GM18907 (cell line): Measurements from ENCODE around the gene SLC1A4.
"Not testable (repeated sequence)": the region's sequence is repeated elsewhere in the genome, so short reads cannot be mapped to it uniquely, and the experiment has no call there.

Experiments
- ATAC-seq: cut with Tn5 transposase; IDR thresholded peaks from one replicate; pipeline ENCODE4 v1.9.1; 2021; ENCODE audit warnings: mild to moderate bottlenecking, moderate library complexity; ENCODE audit not compliant: unreplicated experiment

SLC1A4 gene

DNA sequence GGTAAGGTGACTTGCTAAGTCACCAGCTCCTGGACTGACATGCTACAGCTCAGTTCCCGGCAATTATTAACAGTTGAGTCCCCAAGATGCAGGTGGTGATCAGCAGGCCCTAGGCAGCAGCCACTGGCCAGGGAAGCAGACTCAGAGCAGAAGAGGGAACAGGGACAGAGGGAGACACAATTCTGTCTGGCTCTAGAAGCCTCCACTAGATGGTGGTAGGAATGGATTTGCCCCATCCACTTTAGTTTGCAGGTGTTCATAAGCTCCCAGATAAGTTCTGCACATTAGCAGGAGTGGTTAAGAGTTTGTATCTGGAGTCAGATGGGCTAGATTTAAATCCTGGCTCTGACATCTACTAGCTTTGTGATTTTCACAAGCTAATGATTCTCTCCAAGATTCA is 25.5 kb upstream of the SLC1A4 start:
- ATAC-seq: no peak

GRCh38 chr2:64966017-64966416 is 23.2 kb upstream of the SLC1A4 start:
- ATAC-seq: no peak

GRCh38 chr2:64966839-64967238 is 22.4 kb upstream of the SLC1A4 start:
- ATAC-seq: no peak

- ATAC-seq: no peak
Measured at GRCh38 chr2:64967601-64968000, 21.6 kb upstream of the SLC1A4 start.

DNA sequence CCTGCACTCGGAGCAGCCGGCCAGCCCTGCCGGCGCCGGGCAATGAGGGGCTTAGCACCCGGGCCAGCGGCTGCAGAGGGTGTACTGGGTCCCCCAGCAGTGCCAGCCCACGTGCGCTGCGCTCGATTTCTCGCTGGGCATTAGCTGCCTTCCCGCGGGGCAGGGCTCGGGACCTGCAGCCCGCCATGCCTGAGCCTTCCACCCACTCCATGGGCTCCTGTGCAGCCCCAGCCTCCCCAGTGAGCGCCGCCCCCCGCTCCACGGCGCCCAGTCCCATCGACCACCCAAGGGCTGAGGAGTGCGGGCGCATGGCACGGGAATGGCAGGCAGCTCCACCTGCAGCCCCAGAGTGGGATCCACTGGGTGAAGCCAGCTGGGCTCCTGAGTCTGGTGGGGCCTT is 20.1 kb upstream of the SLC1A4 start:
- not testable (repeated sequence) for ATAC-seq

- no peak for ATAC-seq
Measured at GRCh38 chr2:64970495-64970894, 18.7 kb upstream of the SLC1A4 start.

DNA sequence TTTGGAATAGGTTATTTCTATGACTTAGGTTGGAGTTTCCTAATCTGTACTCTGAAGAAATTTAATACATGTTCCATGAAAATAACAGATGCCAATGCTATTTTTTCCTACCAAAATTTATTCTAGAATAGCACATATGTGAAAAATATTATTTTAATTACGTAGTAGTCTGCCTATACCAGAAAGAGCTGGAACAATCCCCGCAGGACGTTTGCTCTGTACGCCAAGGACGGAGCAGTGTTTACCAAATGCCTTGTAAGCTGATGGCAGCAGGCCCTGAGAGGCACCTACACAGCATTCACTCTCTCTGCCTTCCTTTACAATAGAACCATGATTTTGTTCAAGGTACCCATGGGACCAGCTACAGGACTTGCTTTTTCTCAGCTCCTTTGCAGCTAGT is 16.8 kb upstream of the SLC1A4 start:
- no peak for ATAC-seq

DNA sequence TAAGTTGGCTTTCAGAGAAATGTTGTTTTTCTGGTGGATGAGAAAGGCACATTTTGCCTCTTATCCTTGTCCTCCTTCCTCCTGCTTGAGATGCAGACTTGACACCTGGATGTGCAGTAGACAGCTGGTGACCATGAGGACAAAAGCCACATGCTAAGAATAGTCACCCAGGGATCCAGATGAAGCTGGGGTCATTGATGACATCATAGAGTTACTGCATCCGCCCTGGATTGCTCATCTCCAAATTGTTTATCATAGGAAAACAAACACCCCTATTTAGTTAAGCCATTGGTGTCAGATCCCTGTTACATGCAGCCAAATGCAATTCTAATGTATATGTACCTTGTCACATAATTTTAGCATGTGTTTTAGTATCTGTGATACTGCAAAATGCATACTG is 16.3 kb upstream of the SLC1A4 start:
- ATAC-seq: no peak

- ATAC-seq: no peak
Measured at GRCh38 chr2:64975232-64975821, 13.9 kb upstream of the SLC1A4 start.

GRCh38 chr2:64976276-64976675 is 12.9 kb upstream of the SLC1A4 start:
- no peak for ATAC-seq

GRCh38 chr2:64978514-64979268 is 10.5 kb upstream of the SLC1A4 start:
- no peak for ATAC-seq

GRCh38 chr2:64979744-64980143 is 9.5 kb upstream of the SLC1A4 start:
- ATAC-seq: no peak

DNA sequence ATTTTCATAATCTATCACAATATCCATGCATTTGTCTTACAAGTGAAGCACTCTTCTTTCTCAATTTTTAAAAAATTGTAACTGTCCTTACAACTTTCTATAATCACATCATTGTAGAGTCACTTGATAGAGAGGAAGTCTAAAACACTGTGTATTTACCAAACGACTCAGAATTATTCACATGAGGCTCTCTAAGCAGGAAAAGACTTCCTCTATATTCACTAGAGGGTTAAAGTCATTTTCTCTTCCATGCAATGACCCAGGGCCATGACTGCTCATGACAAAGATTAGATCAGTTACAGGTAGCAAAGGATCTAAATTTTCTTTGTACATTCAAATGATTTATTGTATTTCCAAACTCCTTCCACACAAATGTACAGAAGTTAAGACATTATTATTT is 9.0 kb upstream of the SLC1A4 start:
- ATAC-seq: no peak

GRCh38 chr2:64982311-64982857 is 6.8 kb upstream of the SLC1A4 start:
- peak; percentile 54 for ATAC-seq

GRCh38 chr2:64982932-64983331 is 6.3 kb upstream of the SLC1A4 start:
- ATAC-seq: no peak

DNA sequence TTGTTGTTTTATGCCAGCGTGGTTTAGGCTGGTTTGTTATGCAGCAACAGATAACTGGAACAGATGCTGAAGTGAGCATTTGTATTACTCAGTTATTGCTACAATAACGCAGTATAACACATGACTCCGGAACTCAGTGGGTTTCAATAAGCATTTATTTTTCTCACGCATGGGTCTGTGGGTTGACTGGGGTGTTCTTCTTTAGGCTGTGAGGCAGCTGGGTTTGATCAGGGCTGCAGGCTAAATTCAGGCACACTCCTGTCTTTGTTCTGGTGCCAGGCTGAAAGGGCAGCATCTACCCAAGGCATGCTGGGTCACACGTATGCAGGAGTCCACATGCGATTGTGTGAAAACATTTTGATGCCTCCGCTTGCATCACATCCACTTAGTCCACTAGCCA is 3.8 kb upstream of the SLC1A4 start:
- ATAC-seq: peak; percentile 18

DNA sequence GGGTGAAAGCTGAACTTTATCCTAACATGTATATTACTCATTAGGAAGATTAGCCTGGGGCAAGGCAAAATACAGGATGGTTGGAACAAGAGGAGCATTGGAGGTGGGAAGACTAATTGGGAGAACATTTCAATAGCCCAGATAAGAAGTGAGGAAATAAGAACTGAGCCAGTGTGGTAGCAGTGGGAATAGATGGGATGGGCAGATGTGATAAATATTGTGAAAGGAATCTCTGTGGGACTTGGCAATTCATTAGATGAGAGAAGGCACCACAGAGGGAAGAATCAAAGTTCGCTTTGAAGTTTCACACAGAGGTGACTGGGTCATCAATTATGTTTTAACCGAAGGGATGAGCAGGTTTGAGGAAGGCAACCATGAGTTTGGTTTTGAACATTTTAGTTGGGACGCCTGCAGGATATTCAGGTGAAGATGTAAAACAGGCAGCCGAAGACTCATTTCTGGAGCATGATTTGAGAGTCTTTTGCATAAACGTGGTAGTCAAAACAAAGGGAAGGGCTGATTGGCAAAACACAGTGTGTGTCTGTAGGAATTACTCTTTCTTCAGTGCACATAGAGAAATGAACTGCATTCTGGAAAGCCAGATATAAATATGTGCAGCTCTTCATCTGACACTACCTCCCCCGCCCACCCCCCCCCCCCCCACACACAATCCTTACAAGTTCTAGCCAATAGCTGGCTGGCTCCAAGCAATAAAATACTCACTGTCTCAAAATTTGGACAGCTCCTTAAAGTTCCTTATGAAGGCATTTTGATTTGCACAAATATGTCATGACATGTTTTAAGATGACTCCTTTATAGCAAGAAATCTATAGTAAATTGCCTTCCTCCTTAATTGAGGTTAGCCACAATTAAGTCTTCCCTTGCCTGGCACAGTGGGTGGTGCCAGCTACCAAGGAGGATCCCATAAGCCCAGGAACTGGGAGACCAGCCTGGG is 1.9 kb upstream of the SLC1A4 start:
- no peak for ATAC-seq

- no peak for ATAC-seq
Measured at GRCh38 chr2:64987956-64988419, 1.2 kb upstream of the SLC1A4 start.

- peak; percentile 37 for ATAC-seq
Measured at GRCh38 chr2:64988420-64989125, 626 bp upstream of the SLC1A4 start.

- peak; percentile 1 for ATAC-seq
Measured at GRCh38 chr2:64989982-64990614, 899 bp downstream of the SLC1A4 start.
